ENCODE results near the gene OSBPL2.

OSBPL2 gene

GRCh38 chr20:62200491-62201172, 37.7 kb upstream of the OSBPL2 start:
- Histone ChIP-seq H3K4me2 (no peak overlapping the region), H3K79me2 (ENCODE audit: insufficient read depth, low read depth) (no peaks in the 10 kb centered on the region), H3K36me3 (ENCODE audit: insufficient read depth) (peaks cover 4% of the 10 kb centered on the region; the same call in 1 of the 2 replicates), H3K4me1 (ENCODE audit: low read depth, poor library complexity, severe bottlenecking) (no peaks in the 10 kb centered on the region), H4K20me1 (ENCODE audit: insufficient read depth) (no peaks in the 10 kb centered on the region), H3K27me3 (ENCODE audit: insufficient read depth, low read depth) (no peaks in the 10 kb centered on the region), H3K4me3 (IDR thresholded peaks at IDR 0.05; ENCODE audit: insufficient read depth, low read depth, low read length) (no peak overlapping the region), H2AFZ (ENCODE audit: low read depth) (no peak overlapping the region), H3K9ac (no peak overlapping the region), H3K27ac (no peak overlapping the region)
- no peak for TF ChIP-seq CTCF (conservative IDR thresholded peaks at IDR 0.05; ENCODE audit: low read depth, low read length)

DNA sequence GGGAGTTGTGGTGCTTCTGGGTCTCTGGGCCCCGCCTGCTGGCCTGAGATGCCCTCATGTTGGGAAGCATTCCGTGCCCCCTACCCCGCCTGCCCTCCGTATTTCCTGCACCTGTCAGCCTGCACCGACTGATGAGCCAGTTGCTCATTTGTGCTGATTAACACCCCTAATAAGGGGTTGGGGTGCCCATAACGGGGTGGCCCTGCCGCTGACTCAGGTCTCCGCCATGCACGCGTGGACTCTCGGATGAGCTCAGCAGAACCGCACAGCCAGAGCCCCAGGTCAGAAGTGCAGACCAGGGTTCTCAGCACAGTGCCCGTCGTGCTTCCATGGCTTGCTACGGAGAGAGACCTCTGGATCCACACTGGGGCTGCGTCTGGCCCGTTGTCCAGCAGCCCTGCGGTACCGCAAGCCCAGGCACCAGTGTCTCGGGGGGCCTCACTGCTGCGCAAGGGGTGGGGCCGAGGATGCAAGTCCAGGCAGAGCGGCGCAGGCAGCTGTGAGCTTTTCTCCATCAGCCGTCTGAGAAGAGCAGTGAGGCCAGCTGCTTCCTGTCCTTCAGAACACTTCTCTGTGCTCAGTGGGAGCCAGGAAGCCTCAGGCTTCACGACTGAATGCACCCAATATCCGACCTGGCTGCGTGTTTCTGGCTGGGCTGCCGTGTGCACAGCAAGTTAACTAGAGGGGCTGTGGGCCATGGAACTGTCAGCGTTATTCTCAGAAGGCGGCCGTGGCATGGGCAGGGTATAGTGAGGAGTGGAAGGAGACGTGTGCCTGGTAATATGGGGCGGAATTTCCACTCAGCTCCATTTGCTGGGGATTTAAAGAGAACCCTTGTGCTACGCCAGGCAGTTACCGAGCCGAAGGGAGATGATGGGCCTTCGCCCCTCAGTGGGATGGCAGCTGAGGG, 36.9 kb upstream of the OSBPL2 start:
- Histone ChIP-seq H3K27me3 (ENCODE audit: insufficient read depth, low read depth) (no peaks in the 10 kb centered on the region), H3K9ac (no peak overlapping the region), H3K27ac (no peak overlapping the region), H4K20me1 (ENCODE audit: insufficient read depth) (no peaks in the 10 kb centered on the region), H3K4me1 (ENCODE audit: low read depth, poor library complexity, severe bottlenecking) (no peaks in the 10 kb centered on the region), H3K36me3 (ENCODE audit: insufficient read depth) (peaks cover 1% of the 10 kb centered on the region; the same call in 1 of the 2 replicates), H3K79me2 (ENCODE audit: insufficient read depth, low read depth) (no peaks in the 10 kb centered on the region), H2AFZ (ENCODE audit: low read depth) (no peak overlapping the region), H3K4me2 (no peak overlapping the region), H3K4me3 (IDR thresholded peaks at IDR 0.05; ENCODE audit: insufficient read depth, low read depth, low read length) (no peak overlapping the region)
- no peak for TF ChIP-seq CTCF (conservative IDR thresholded peaks at IDR 0.05; ENCODE audit: low read depth, low read length)

GRCh38 chr20:62202083-62202395, 36.3 kb upstream of the OSBPL2 start:
- Histone ChIP-seq H3K27me3 (ENCODE audit: insufficient read depth, low read depth) (no peaks in the 10 kb centered on the region), H3K79me2 (ENCODE audit: insufficient read depth, low read depth) (no peaks in the 10 kb centered on the region), H3K4me2 (no peak overlapping the region), H3K4me3 (IDR thresholded peaks at IDR 0.05; ENCODE audit: insufficient read depth, low read depth, low read length) (no peak overlapping the region), H3K36me3 (ENCODE audit: insufficient read depth) (no peaks in the 10 kb centered on the region; the same call in 1 of the 2 replicates), H4K20me1 (ENCODE audit: insufficient read depth) (no peaks in the 10 kb centered on the region), H3K4me1 (ENCODE audit: low read depth, poor library complexity, severe bottlenecking) (no peaks in the 10 kb centered on the region), H3K9ac (no peak overlapping the region), H3K27ac (no peak overlapping the region), H2AFZ (ENCODE audit: low read depth) (no peak overlapping the region)
- TF ChIP-seq CTCF (conservative IDR thresholded peaks at IDR 0.05; ENCODE audit: low read depth, low read length) = no peak

DNA sequence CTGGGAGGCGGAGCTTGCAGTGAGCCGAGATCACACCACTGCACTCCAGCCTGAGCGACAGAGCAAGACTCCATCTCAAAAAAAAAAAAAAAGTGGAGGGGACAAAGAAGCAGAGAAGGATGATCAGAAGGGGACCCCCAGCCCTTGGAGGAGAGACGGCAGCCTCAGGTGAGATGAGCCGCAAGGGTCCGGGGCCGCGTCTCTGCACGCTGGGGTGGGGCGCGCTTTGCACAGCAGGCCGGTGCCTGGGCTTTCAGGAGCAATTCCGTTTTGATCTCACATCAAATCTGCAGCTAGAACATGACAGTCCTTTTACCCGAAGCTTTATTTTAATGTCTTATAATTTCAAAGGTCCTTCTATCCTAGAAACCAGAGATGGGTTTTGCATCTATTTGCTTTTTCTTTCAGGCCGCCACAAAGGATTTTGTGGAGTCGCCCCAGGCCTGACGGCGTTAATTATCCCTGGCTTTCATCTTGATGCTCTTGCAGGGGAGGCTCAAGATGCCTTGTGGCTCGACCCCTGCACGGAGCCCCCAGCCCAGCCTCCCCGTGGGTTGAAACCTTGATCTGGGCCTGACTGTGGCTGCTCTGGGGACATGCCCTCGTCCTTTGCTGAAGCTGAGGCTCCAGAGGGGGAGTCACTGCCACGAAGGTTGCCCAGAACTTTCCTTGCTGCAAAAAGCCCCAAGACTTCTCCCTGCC, 35.5 kb upstream of the OSBPL2 start:
- Histone ChIP-seq H3K9ac (no peak overlapping the region), H3K36me3 (ENCODE audit: insufficient read depth) (no peaks in the 10 kb centered on the region; the same call in 1 of the 2 replicates), H3K4me2 (no peak overlapping the region), H2AFZ (ENCODE audit: low read depth) (no peak overlapping the region), H3K27ac (no peak overlapping the region), H4K20me1 (ENCODE audit: insufficient read depth) (no peaks in the 10 kb centered on the region), H3K79me2 (ENCODE audit: insufficient read depth, low read depth) (no peaks in the 10 kb centered on the region), H3K27me3 (ENCODE audit: insufficient read depth, low read depth) (no peaks in the 10 kb centered on the region), H3K4me3 (IDR thresholded peaks at IDR 0.05; ENCODE audit: insufficient read depth, low read depth, low read length) (no peak overlapping the region), H3K4me1 (ENCODE audit: low read depth, poor library complexity, severe bottlenecking) (no peaks in the 10 kb centered on the region)
- no peak for TF ChIP-seq CTCF (conservative IDR thresholded peaks at IDR 0.05; ENCODE audit: low read depth, low read length)
